GM20000 (cell line): ENCODE measurements around the gene ADH1B.
"Not testable (repeated sequence)": the region's sequence is repeated elsewhere in the genome, so short reads cannot be mapped to it uniquely, and the experiment has no call there.

Experiments used
- DNase-seq: peaks from one replicate; pipeline ENCODE4 v3.0.0; 2012; ENCODE audit warnings: low spot score
- CTCF ChIP-seq: IDR thresholded peaks from 2 replicates; pipeline ENCODE4 v1.5.1; 2012; ENCODE audit warnings: mild to moderate bottlenecking, control low read depth; ENCODE audit errors: extremely low read depth, missing control alignments

Gene ADH1B

GRCh38 chr4:99339172-99339571 lies 18.0 kb upstream of the ADH1B start:
- no peak for TF ChIP-seq CTCF
- no peak for DNase-seq

DNA sequence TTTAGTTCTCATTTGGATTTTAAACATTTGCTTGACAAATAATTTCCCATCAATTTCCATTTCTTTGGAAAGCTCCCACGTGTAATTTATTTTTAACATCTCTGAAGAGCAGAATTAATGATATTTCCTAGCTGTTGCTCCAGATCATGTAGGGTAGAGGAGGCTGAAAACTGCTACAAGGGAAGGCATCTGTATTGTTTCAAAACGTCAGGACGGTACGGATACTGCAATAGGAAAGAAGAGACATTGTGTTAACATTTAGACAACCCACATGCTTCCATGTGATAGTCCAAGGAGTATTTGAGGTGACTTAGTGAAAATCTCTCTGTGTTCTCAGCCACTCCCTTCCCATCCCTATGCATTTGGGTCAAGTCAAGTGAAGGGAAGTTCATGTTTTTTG lies 15.4 kb upstream of the ADH1B start:
- TF ChIP-seq CTCF, result no peak
- DNase-seq, result no peak

GRCh38 chr4:99334880-99335279 lies 13.7 kb upstream of the ADH1B start:
- no peak for DNase-seq
- TF ChIP-seq CTCF, result no peak

GRCh38 chr4:99330648-99331047 lies 9.4 kb upstream of the ADH1B start:
- DNase-seq, result no peak
- no peak for TF ChIP-seq CTCF

- DNase-seq, result no peak
- no peak for TF ChIP-seq CTCF
Observed at GRCh38 chr4:99329876-99330275, 8.7 kb upstream of the ADH1B start.

DNA sequence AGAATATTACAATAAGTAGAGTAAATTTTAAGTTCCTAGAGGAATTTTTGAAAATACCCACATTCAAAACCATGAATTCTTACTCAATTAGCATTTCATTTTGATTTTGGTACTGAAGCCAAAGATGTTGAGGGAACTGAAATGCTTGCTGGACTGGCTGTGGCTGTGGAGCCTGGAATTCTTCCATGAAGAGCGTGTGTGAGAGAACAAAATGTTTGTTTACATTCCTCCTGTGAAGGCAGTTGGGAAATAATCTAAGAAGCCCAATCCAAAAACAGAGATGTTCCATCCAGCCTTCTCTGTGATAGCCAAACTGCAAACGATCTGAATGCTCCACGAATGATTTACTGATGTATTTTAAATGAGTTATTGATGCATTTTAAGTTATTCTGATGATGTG lies 3.8 kb upstream of the ADH1B start:
- DNase-seq, result no peak
- TF ChIP-seq CTCF, result no peak

DNA sequence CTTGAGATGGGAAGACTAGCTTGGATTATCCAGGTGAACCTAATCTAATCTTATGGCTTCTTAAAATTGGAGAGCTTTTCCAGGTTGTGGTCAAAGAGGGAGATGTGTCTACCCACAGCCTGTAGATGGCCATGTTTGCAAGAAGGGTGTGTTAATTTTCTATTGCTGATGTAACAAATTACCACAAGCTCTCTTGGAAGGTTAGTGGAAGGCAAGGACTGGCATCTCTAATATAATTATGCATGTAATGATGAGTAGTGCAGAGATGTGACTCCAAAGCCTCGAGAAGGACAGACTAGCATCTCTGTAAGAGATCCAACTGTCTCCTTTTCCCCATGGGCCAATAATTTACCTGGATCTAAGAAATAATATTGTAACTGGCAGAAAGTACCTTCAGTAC lies 3.2 kb upstream of the ADH1B start:
- no peak for DNase-seq
- TF ChIP-seq CTCF, result no peak

- no peak for TF ChIP-seq CTCF
- DNase-seq, result no peak
Observed at GRCh38 chr4:99323756-99324155, 2.6 kb upstream of the ADH1B start.

GRCh38 chr4:99317811-99318210 lies 3.4 kb downstream of the ADH1B start:
- DNase-seq, result not testable (repeated sequence)
